CD4-positive, alpha-beta T cell treated with Interleukin-4 for 1 hour (primary cell): Measurements from ENCODE around the gene TMEM185A.
"Not testable (repeated sequence)": the region's sequence is repeated elsewhere in the genome, so short reads cannot be mapped to it uniquely, and the experiment has no call there.

Experiments
- DNase-seq, 2 donors: peaks; one replicate each; pipeline ENCODE4 v3.0.0-alpha.2; 2020 to 2022

Gene TMEM185A

GRCh38 chrX:149619662-149620061 lies 11.9 kb downstream of the TMEM185A start:
- DNase-seq, result not testable (repeated sequence)

GRCh38 chrX:149618871-149619270 lies 12.7 kb downstream of the TMEM185A start:
- DNase-seq, result no peak

- DNase-seq, result no peak
Measured at GRCh38 chrX:149611623-149612175, 19.9 kb downstream of the TMEM185A start.

GRCh38 chrX:149610511-149610910 lies 21.1 kb downstream of the TMEM185A start:
- no peak for DNase-seq

- no peak for DNase-seq
Measured at GRCh38 chrX:149607699-149608098, 23.9 kb downstream of the TMEM185A start.

GRCh38 chrX:149605248-149605885 lies 26.2 kb downstream of the TMEM185A start:
- not testable (repeated sequence) for DNase-seq

GRCh38 chrX:149598603-149599002 lies 33.0 kb downstream of the TMEM185A start:
- not testable (repeated sequence) for DNase-seq

- not testable (repeated sequence) for DNase-seq
Measured at GRCh38 chrX:149595943-149596342, 35.6 kb downstream of the TMEM185A start.

- not testable (repeated sequence) for DNase-seq
Measured at GRCh38 chrX:149595214-149595613, 36.4 kb downstream of the TMEM185A start, which contains the start of gene HSFX2. Gene HSFX2 (minus strand): TSS chrX:149595314. CDS start chrX:149594700, 614 bp downstream.

GRCh38 chrX:149590993-149591392 lies 40.6 kb downstream of the TMEM185A start:
- not testable (repeated sequence) for DNase-seq

- not testable (repeated sequence) for DNase-seq
Measured at GRCh38 chrX:149587359-149587758, 44.2 kb downstream of the TMEM185A start, which contains the start of gene MAGEA9B. Gene MAGEA9B (minus strand): TSS chrX:149587459. CDS start chrX:149583179, 4,280 bp downstream.

GRCh38 chrX:149585631-149586030 lies 46.0 kb downstream of the TMEM185A start:
- DNase-seq, result not testable (repeated sequence)

- DNase-seq, result not testable (repeated sequence)
Measured at GRCh38 chrX:149573456-149573855, 58.1 kb downstream of the TMEM185A start.

- DNase-seq, result no peak
Measured at GRCh38 chrX:149572743-149573142, 58.8 kb downstream of the TMEM185A start.

- no peak for DNase-seq
Measured at GRCh38 chrX:149571770-149572169, 59.8 kb downstream of the TMEM185A start.

- no peak for DNase-seq
Measured at GRCh38 chrX:149570668-149571067, 60.9 kb downstream of the TMEM185A start.

- DNase-seq, result no peak
Measured at GRCh38 chrX:149569770-149570169, 61.8 kb downstream of the TMEM185A start.

- no peak for DNase-seq
Measured at GRCh38 chrX:149568701-149569296, 62.8 kb downstream of the TMEM185A start.

GRCh38 chrX:149567621-149568417 lies 63.8 kb downstream of the TMEM185A start:
- DNase-seq, result no peak

GRCh38 chrX:149563359-149563758 lies 68.2 kb downstream of the TMEM185A start:
- no peak for DNase-seq

- DNase-seq, result not testable (repeated sequence)
Measured at GRCh38 chrX:149555251-149555650, 76.3 kb downstream of the TMEM185A start.

- not testable (repeated sequence) for DNase-seq
Measured at GRCh38 chrX:149551939-149552248, 79.7 kb downstream of the TMEM185A start.

- DNase-seq, result not testable (repeated sequence)
Measured at GRCh38 chrX:149551245-149551938, 80.2 kb downstream of the TMEM185A start.
